GM20000 (cell line): ENCODE results near the gene LIMK2.
A peak's percentile ranks its signal among the peaks of the same experiment; 100 is the strongest.
"Not testable (repeated sequence)": the region's sequence is repeated elsewhere in the genome, so short reads cannot be mapped to it uniquely, and the experiment has no call there.

Experiments used
- DNase-seq: peaks from one replicate; pipeline ENCODE4 v3.0.0; 2012; ENCODE audit warnings: low spot score
- CTCF ChIP-seq: IDR thresholded peaks from 2 replicates; pipeline ENCODE4 v1.5.1; 2012; ENCODE audit warnings: mild to moderate bottlenecking, control low read depth; ENCODE audit errors: extremely low read depth, missing control alignments

LIMK2 gene

DNA sequence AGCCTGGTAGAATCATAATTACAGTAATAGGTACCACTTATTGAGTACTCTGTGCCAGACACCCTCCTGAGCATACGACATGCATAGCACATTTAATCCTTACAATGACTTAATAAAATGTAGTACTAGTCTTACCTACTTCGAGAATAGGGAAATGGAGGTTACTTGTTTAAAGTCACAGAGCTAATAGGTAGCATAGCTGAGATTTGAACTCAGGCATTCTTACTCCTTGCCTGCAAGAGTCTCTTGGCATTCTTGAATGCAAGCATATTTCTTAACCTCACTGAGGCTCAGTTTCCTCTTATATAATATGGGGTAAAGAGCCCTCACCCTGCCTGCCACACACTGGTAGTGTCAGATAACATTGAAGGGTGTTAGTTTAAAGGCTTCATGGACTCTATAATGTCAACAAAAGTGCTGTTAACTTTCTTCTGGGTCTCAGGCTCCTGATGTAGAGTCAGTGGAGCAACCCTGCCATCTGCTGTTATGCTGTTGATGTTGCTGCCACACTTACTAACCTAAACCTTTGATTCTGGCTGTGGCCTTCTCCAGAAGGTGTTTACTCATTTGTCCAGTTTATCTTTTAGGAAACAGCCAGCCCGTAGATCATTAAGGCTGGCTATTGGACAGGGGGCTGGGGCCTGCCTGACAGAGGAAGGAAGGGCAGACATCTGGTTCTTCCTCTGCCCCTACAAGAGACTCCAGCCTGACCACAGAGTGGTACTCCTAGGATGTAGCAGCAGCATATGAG is 18.9 kb downstream of the LIMK2 start:
- DNase-seq = peak; percentile 47
- TF ChIP-seq CTCF = peak; percentile 27

DNA sequence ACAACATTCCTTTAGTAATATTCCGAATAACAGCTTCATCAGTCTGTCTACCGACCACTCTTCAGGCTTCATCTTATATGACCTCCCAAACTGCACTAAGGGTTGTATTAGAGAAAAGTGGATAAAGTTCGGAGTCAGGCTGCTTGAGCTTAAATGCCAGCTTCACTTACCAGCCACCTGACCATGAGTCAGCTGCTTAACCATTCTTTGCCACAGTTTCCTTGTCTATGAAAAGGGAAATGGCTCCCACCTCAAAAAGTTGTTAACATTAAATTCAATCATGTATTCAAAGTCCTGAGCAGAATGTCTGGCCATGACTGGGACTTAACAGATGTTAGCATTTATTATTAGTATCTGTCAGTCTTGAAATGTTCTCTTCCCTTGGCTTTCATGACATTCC is 20.9 kb downstream of the LIMK2 start:
- no peak for DNase-seq
- no peak for TF ChIP-seq CTCF

DNA sequence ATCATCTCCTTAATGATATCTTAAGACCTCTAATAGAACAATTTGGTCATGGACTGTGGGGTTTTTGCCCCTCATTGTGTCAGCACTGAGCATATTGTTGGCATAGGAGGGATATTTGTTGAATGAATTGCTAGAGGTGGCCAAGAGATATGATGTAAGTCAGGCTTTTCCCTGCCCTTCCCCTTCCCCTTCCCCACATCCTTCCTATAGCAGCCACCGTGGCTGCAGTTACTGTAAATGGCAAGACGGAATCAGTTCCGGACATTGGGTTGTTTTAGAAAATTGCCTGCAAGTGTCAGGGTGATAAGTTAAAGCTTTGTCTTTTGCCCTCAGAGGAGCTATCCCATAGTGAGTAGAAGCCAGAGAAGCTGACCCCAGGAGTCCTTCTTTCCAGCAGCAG is 23.0 kb downstream of the LIMK2 start:
- TF ChIP-seq CTCF = no peak
- no peak for DNase-seq

- DNase-seq = not testable (repeated sequence)
Measured at GRCh38 chr22:31236044-31236443, 23.9 kb downstream of the LIMK2 start.

DNA sequence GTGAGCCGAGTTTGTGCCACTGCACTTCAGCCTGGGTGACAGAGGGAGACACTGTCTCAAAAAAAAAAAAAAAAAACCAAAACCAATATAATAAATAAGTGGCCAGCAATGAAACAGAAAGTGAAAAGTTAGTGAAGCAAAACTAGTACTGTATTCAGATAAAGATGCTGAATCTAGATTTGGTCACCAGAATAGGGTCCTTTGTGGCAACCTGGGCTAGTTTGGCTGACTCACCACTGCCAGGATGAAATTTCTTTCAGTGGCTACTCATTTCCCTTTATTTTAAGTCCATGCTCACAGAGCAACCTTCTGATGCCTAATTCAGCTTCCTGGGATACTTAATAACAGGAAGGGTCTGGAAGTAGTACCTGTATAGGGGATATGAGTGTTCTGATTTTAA is 26.0 kb downstream of the LIMK2 start:
- TF ChIP-seq CTCF = no peak
- peak; percentile 43 for DNase-seq

GRCh38 chr22:31239771-31240370 is 27.8 kb downstream of the LIMK2 start:
- DNase-seq = no peak
- TF ChIP-seq CTCF = no peak

DNA sequence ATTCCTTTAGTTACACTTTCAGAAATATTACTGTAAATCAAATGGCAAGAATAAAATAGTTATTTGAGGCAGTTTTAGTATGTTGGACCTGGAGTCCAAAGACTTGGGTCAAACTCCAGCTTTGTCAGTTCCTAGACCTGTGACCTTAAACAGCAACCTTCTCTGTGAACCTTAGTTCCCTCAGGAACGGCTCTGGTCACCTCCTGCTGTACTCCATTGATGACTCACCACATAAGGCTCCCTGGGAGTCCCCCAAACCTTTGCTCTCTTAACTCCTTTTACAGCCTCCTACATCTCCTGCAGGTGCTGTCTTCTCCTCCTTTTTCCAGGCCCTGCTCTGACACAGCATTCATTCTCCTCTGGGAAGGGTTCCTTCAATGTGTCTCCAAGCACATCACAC is 29.1 kb downstream of the LIMK2 start:
- TF ChIP-seq CTCF = no peak
- no peak for DNase-seq

DNA sequence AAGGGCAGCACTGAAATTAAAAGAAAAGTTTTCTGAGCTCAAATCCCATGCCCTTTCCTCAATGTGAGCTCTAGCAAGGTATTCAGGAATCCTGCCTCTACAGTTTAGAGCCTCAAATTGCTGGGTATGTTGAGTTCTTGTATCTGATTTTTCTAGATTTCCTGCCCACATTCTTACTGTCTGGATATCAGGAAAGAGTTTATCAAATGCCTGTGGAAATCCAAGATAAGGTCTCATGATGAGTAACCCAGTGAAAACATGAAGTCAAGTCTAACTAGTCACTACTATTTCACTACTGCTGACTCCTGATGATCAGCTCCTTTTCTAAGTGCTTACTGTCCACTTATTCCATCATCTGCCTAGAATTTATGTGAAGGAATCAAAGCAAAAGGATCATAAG is 29.8 kb downstream of the LIMK2 start:
- no peak for DNase-seq

More for the DNA sequence above, 29.8 kb downstream of the LIMK2 start:
- TF ChIP-seq CTCF = no peak
